Effector memory CD4-positive, alpha-beta T cell (primary cell): ENCODE results near the gene PPAT.

Source experiments
- DNase-seq, 3 donors: peaks; one replicate each; pipeline ENCODE4 v3.0.0-alpha.2; 2020
- H3K27ac ChIP-seq: 2 replicates; pipeline ENCODE4 v1.7.0; 2013; ENCODE audit warnings: mild to moderate bottlenecking, low read length, moderate library complexity; ENCODE audit not compliant: insufficient read depth, poor library complexity, severe bottlenecking
- H3K27me3 ChIP-seq: replicated peaks from 2 replicates; pipeline ENCODE4 v1.7.0; 2013; ENCODE audit warnings: mild to moderate bottlenecking, low read length; ENCODE audit not compliant: insufficient read depth, control insufficient read depth, poor library complexity, severe bottlenecking
- H3K36me3 ChIP-seq: 2 replicates; pipeline ENCODE4 v1.7.0; 2013; ENCODE audit warnings: mild to moderate bottlenecking, low read length, moderate library complexity; ENCODE audit not compliant: control insufficient read depth, insufficient read depth
- H3K4me1 ChIP-seq: 2 replicates; pipeline ENCODE4 v1.7.0; 2013; ENCODE audit warnings: low read length, mild to moderate bottlenecking; ENCODE audit not compliant: control insufficient read depth, insufficient read depth, poor library complexity, severe bottlenecking
- H3K4me3 ChIP-seq: 2 replicates; pipeline ENCODE4 v1.7.0; 2013; ENCODE audit warnings: low read length, low read depth, mild to moderate bottlenecking; ENCODE audit not compliant: insufficient read depth, poor library complexity, severe bottlenecking
- H3K9me3 ChIP-seq: 2 replicates; pipeline ENCODE4 v1.7.0; 2013; ENCODE audit warnings: mild to moderate bottlenecking, low read length, moderate library complexity; ENCODE audit not compliant: control insufficient read depth

The PPAT gene

DNA sequence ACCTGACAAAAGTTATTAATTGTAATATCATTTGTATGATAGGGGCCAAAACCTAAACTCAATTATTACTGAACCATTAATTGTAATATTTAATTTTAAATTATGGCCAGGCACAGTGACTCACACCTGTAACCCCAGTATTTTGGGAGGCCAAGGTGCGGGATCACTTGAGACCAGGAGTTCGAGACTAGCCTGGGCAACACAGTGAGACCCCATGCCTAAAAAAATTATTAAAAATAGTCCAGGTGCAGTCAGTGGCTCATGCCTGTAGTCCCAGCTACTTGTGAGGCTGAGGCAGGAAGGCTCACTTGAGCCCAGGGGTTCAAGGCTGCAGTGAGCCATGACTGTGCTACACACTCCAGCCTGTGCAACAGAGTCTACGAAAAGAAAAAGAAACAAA lies 18.0 kb downstream of the PPAT start:
- DNase-seq = no peak
- Histone ChIP-seq H3K27ac (no peak overlapping the region), H3K36me3 (no peaks in the 10 kb centered on the region), H3K4me3 (no peak overlapping the region), H3K27me3 (no peaks in the 10 kb centered on the region), H3K9me3 (no peaks in the 10 kb centered on the region), H3K4me1 (no peaks in the 10 kb centered on the region)

DNA sequence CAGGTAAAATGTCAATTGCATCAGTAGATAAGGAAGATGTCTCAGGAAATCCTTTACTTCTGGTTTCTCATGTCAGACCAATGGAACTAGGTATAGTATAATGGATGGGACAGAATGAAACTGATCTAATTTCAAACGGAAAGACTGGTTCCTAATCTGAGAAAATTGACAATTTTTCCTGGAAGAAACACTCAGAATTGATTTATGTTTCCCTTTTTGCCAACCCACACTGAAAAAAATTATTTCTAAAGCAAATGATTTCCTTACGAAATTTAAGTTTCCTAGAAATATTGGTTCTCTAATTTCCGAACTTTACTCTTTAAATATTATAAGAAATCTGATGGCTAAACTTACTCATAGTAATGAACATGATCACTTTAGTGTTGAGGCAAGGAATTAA lies 19.1 kb downstream of the PPAT start:
- Histone ChIP-seq H3K36me3 (no peaks in the 10 kb centered on the region), H3K4me3 (no peak overlapping the region), H3K4me1 (no peaks in the 10 kb centered on the region), H3K9me3 (no peaks in the 10 kb centered on the region), H3K27ac (no peak overlapping the region), H3K27me3 (no peaks in the 10 kb centered on the region)
- no peak for DNase-seq

DNA sequence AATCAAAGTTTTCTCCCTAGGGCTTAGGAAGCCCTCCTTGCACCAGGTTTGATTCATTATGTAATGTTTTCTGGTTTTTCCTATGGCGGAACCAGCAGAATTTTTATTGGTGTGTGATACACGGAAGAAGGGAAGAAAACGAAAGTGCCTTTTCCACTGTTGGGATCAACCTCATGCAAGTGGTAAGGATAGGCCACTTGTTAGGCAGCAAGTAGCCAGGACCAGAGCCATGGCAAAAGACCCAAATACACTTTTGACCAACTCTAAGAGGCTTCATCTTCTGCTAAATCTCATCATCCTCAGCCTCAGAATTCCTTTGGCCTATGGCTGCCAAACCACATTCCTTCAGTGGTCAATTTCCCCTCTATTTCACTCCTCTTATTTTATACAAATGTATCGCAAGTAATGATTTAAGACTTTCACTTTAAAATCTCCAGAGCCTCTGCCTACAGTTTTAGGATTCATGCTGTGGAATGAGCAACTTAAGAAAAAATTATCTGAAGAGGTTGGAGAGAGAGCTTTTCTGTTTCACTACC lies 21.2 kb downstream of the PPAT start:
- H3K27ac ChIP-seq = no peak overlapping the region
- no peak for DNase-seq
- no peak overlapping the region for H3K4me3 ChIP-seq

DNA sequence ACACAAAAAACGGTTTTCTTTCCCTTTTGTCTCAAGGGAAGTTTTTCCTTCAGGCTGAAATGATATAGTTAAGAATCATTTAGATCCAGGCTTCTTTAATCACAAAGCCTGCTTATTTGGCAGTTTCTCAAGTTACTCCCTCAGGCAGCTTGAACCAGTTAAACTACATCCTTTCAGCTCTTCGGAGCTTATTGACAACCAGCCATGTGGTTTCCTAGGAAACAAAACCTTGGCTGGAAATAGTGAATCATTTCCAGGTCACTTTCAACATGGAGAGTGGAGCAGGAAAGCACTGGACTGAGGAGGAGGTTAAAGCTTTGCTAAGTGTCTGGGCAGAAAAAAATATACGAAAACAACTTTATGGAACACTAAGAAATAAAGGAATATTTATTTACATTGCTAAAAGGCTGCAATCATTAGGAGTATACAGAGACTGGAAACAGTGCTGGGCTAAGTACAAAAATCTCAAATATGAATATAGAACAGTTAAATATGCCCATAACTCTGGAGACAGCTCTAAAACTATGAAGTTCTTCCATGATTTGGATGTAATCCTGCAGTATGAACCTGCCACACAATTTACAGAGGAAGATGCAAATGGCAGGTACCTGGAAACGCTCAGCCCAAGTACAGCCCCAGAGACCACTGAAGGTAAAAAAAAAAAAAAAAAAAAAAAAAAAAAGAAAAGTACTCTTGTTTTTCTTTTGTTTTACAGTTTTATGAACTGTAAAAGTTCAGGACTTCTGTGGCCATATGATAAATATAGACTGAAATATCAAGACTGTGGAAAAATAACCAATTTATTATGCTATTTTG lies 25.0 kb downstream of the PPAT start:
- Histone ChIP-seq H3K27me3 (no peaks in the 10 kb centered on the region), H3K36me3 (peaks cover 15% of the 10 kb centered on the region), H3K4me1 (no peaks in the 10 kb centered on the region), H3K27ac (no peak overlapping the region), H3K9me3 (no peaks in the 10 kb centered on the region), H3K4me3 (no peak overlapping the region)
- no peak for DNase-seq

More for the DNA sequence above, 21.2 kb downstream of the PPAT start:
- no peaks in the 10 kb centered on the region for H3K27me3 ChIP-seq
- H3K9me3 ChIP-seq = no peaks in the 10 kb centered on the region
- H3K36me3 ChIP-seq = no peaks in the 10 kb centered on the region
- H3K4me1 ChIP-seq = no peaks in the 10 kb centered on the region

DNA sequence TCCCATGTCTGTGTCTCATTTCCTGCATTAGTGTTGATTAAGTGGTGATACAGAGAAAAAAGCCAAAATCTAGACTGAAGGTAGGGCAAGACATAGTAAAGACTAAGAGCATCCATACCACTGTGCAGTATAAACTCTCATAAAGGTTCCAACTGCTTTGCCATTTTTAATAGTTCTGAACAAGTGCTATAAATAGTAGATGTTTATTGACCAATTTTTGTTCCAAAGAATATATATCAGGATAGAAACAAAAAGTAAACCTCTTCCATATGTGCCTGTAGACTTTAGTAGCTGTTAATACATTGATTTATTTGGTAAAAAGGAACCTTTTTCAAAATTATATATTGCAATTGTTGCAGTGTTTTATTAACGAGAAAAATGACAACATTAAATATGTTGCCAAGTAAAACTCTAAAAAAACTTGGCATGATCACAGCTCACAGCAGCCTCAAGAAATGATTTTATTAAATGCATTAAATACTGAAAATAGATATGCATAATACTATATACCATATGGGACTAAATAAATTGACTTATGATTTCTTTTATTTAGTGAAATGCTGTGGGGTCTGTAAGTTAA lies 25.8 kb downstream of the PPAT start:
- Histone ChIP-seq H3K27ac (no peak overlapping the region), H3K9me3 (no peaks in the 10 kb centered on the region), H3K4me3 (no peak overlapping the region), H3K36me3 (peaks cover 19% of the 10 kb centered on the region), H3K4me1 (no peaks in the 10 kb centered on the region), H3K27me3 (no peaks in the 10 kb centered on the region)
- DNase-seq = no peak

DNA sequence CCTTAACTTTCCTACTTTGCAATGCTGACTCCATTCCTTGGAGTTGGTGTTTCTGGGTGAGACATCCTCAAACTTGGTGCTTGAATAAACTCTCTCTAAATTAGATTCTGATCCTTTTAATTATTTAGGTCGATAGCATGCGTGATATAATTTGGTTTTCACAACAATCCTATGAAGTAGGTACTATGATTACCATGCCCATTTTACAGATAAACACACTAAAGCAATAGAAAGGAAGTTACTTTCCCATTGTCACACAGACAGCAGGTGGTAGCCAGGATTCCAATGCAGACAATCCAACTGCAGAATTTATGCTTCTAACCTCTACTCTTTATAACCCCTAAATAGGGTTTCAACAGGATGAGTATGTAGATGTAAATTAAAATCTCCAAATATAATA lies 26.4 kb downstream of the PPAT start:
- no peak for DNase-seq
- H3K4me1 ChIP-seq = no peaks in the 10 kb centered on the region
- H3K27me3 ChIP-seq = no peaks in the 10 kb centered on the region
- H3K36me3 ChIP-seq = peaks cover 21% of the 10 kb centered on the region
- no peak overlapping the region for H3K27ac ChIP-seq
- no peak overlapping the region for H3K4me3 ChIP-seq
- no peaks in the 10 kb centered on the region for H3K9me3 ChIP-seq

DNA sequence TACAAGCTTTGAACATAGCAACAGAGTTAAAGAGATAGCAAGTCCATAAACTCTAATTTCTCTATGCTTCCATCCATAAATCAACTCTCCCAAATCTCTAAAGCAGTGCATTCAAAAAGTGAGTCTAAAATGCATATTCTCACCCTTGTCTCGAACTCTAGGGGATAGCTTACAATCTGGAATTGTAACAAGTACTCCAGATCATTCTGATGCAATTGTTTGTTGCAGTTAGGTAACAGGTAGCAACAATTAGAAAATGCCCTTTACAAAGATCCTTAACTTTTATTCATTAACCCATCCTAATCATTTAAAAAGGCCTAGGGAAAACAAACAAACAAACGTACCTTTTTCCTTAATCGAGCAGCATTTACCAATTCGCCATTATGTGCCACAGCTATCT lies 29.3 kb downstream of the PPAT start:
- Histone ChIP-seq H3K4me3 (no peak overlapping the region), H3K36me3 (peaks cover 24% of the 10 kb centered on the region), H3K27ac (no peak overlapping the region), H3K4me1 (no peaks in the 10 kb centered on the region), H3K27me3 (no peaks in the 10 kb centered on the region), H3K9me3 (no peaks in the 10 kb centered on the region)
- DNase-seq = no peak

DNA sequence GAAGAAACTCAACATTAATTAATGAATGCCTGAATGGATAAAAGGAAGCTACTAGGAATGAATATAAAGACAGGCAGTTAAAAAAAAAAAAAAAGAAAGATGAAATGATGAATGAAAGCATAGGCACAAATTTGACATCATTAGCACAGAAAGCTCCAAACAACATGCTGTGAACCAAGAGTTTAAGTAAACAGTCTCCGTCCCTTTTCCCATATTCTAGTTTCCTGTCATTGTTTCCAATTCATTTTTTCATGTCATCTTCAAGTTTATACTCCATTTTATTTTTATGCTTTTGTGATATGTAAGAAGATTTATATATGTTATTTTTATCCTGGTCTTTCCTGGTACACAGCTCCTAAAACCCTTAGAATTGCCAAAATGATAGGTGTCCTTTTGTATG lies 30.4 kb downstream of the PPAT start:
- no peaks in the 10 kb centered on the region for H3K9me3 ChIP-seq
- no peaks in the 10 kb centered on the region for H3K27me3 ChIP-seq
- H3K27ac ChIP-seq = no peak overlapping the region
- peaks cover 35% of the 10 kb centered on the region for H3K36me3 ChIP-seq
- no peak for DNase-seq
- no peak overlapping the region for H3K4me3 ChIP-seq
- no peaks in the 10 kb centered on the region for H3K4me1 ChIP-seq

DNA sequence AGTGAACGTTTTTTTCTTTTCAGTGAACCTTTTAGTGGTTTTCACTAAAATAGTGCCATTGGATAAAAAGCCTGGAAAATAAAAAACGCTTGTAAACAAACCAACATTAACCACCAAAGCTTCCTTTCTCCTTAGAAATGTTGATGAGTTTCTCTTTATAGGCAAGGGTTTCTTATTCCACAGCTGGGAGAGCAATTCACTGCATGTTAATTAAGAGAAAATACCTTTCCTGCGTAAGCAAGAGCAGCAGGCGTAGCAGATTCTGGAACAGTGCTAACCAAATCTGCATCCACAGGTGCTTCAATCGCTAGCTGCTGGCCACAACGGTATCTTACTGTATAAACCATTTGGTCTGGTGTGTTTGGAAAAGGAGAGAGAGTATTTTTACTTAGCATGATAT lies 34.9 kb downstream of the PPAT start:
- Histone ChIP-seq H3K27ac (no peak overlapping the region), H3K9me3 (no peaks in the 10 kb centered on the region), H3K4me3 (no peak overlapping the region), H3K4me1 (no peaks in the 10 kb centered on the region), H3K36me3 (peaks cover 23% of the 10 kb centered on the region), H3K27me3 (no peaks in the 10 kb centered on the region)
- no peak for DNase-seq

DNA sequence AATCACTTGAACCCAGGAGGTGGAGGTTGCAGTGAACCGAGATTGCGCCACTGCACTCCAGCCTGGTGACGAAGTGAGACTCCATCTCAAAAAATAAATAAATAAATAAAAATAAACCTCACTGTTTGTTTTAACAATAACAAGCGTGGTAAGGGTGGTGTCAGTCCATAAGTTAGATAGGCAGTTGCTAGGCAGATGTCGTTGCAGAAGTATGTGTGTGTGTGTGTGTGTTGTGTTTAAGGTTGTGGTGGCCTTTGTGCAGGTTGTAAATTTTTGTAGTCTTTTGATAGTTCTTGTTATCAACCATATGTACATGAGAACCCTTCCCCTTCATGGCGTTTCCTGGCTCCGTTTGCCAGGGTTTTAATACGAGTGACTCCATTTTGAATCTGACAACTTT lies 44.1 kb downstream of the PPAT start:
- Histone ChIP-seq H3K9me3 (no peaks in the 10 kb centered on the region), H3K36me3 (no peaks in the 10 kb centered on the region), H3K27me3 (no peaks in the 10 kb centered on the region), H3K4me1 (peaks cover 4% of the 10 kb centered on the region), H3K4me3 (no peak overlapping the region), H3K27ac (no peak overlapping the region)
- no peak for DNase-seq
